Type B pancreatic cell (in vitro differentiated cells): Measurements from ENCODE around the gene UBQLN4. TPM values are rescaled to one million over a fixed set of nuclear protein-coding genes. Genes with fewer than 3 reads are reported as not detected.
A peak's percentile ranks its signal among the peaks of the same experiment; 100 is the strongest.

Experiments
- DNase-seq: peaks from one replicate; pipeline ENCODE4 v3.0.0; 2021; ENCODE audit warnings: mixed read lengths; ENCODE audit not compliant: unreplicated experiment; ENCODE audit errors: extremely low spot score
- H3K27ac Mint-ChIP-seq: 2 replicates; pipeline ENCODE4 v1.8.0; 2021; ENCODE audit warnings: mild to moderate bottlenecking, mixed read lengths
- H3K27me3 Mint-ChIP-seq: 2 replicates; pipeline ENCODE4 v1.8.0; 2021; ENCODE audit warnings: mixed read lengths
- H3K36me3 Mint-ChIP-seq: 2 replicates; pipeline ENCODE4 v1.8.0; 2021; ENCODE audit warnings: mixed read lengths
- H3K4me1 Mint-ChIP-seq: one replicate; pipeline ENCODE4 v1.8.0; 2021; ENCODE audit warnings: mixed read lengths; ENCODE audit not compliant: unreplicated experiment
- H3K4me3 Mint-ChIP-seq: 2 replicates; pipeline ENCODE4 v1.8.0; 2021; ENCODE audit warnings: mild to moderate bottlenecking, mixed read lengths
- H3K9me3 Mint-ChIP-seq: 2 replicates; pipeline ENCODE4 v1.8.0; 2021; ENCODE audit warnings: mixed read lengths
- total RNA-seq: library from RNA; stranded (reverse); gene quantifications from 2 replicates; pipeline ENCODE4 v1.2.1, GENCODE V29; 2021; ENCODE audit warnings: low replicate concordance
- TF ChIP-seq, protein P1 (sequence below): fragments of 200-600 bp; sonication (generic); conservative IDR thresholded peaks from 2 replicates; pipeline ENCODE4 v1.5.0; 2021; ENCODE audit warnings: antibody characterized with exemption, mild to moderate bottlenecking

The UBQLN4 gene
- total RNA-seq, 1 donor from 2014 or later = 54.5 TPM

DNA sequence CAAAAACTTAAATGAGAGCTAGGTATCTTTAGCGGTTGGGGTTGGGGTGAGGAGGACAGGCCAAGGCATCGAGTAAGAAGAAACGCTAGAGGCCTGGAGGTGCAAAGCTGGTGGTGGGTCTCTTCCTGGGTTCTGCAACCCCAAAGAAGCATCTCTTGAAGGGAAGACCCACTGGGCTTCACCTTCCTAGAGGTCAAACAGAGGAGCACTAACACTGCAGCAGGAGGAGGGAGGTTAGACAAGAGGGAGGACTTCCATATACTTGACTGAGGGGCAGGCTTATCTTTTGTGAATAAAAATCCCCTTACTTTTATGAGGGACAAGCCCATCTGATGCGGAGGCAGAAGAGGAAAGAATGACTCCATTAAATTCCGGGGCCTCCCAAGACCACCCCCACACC, 26.2 kb upstream of the UBQLN4 start:
- peaks cover 28% of the 10 kb centered on the region for H3K36me3 Mint-ChIP-seq
- H3K4me1 Mint-ChIP-seq = peaks cover 54% of the 10 kb centered on the region
- H3K27me3 Mint-ChIP-seq = no peaks in the 10 kb centered on the region
- no peaks in the 10 kb centered on the region for H3K9me3 Mint-ChIP-seq
- TF ChIP-seq, protein P1, sequence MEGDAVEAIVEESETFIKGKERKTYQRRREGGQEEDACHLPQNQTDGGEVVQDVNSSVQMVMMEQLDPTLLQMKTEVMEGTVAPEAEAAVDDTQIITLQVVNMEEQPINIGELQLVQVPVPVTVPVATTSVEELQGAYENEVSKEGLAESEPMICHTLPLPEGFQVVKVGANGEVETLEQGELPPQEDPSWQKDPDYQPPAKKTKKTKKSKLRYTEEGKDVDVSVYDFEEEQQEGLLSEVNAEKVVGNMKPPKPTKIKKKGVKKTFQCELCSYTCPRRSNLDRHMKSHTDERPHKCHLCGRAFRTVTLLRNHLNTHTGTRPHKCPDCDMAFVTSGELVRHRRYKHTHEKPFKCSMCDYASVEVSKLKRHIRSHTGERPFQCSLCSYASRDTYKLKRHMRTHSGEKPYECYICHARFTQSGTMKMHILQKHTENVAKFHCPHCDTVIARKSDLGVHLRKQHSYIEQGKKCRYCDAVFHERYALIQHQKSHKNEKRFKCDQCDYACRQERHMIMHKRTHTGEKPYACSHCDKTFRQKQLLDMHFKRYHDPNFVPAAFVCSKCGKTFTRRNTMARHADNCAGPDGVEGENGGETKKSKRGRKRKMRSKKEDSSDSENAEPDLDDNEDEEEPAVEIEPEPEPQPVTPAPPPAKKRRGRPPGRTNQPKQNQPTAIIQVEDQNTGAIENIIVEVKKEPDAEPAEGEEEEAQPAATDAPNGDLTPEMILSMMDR = no peak
- no peak for DNase-seq
- H3K27ac Mint-ChIP-seq = peak overlapping the region; percentile 93
- peak overlapping the region; percentile 97 for H3K4me3 Mint-ChIP-seq

DNA sequence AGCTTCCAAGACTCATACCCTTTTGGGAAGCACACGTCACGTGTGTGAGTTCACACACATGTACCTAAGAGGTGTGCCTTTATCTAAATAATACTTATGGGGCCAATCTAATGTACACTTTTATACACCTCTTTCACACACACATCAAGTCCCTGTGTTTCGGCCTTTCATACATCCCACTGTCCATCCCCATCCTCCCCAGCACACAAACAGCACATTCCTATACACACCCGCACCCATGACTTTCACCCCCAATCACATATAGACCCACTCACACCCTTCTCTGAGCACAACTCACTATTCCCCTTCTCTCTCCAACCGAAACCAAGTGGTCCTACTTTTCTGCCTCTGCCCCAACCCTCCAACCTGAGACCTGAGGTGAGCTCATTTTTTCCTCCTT, 25.1 kb upstream of the UBQLN4 start:
- Mint-ChIP-seq H3K4me3 (peak overlapping the region; percentile 97), H3K4me1 (peaks cover 53% of the 10 kb centered on the region), H3K9me3 (no peaks in the 10 kb centered on the region), H3K36me3 (peaks cover 32% of the 10 kb centered on the region), H3K27ac (peak overlapping the region; percentile 90), H3K27me3 (no peaks in the 10 kb centered on the region)
- no peak for DNase-seq
- TF ChIP-seq, protein P1 = no peak

- DNase-seq = no peak
- H3K4me1 Mint-ChIP-seq = peaks cover 52% of the 10 kb centered on the region
- TF ChIP-seq, protein P1 = no peak
- peaks cover 38% of the 10 kb centered on the region for H3K36me3 Mint-ChIP-seq
- no peak overlapping the region for H3K27ac Mint-ChIP-seq
- H3K9me3 Mint-ChIP-seq = no peaks in the 10 kb centered on the region
- H3K27me3 Mint-ChIP-seq = no peaks in the 10 kb centered on the region
- H3K4me3 Mint-ChIP-seq = peak overlapping the region; percentile 97
Measured at GRCh38 chr1:156077430-156077760, 23.8 kb upstream of the UBQLN4 start.

GRCh38 chr1:156076609-156077429, 23.2 kb upstream of the UBQLN4 start:
- Mint-ChIP-seq H3K9me3 (no peaks in the 10 kb centered on the region), H3K27me3 (no peaks in the 10 kb centered on the region), H3K27ac (no peak overlapping the region), H3K36me3 (peaks cover 38% of the 10 kb centered on the region), H3K4me3 (peak overlapping the region; percentile 54), H3K4me1 (peaks cover 52% of the 10 kb centered on the region)
- no peak for DNase-seq
- TF ChIP-seq, protein P1 = no peak

DNA sequence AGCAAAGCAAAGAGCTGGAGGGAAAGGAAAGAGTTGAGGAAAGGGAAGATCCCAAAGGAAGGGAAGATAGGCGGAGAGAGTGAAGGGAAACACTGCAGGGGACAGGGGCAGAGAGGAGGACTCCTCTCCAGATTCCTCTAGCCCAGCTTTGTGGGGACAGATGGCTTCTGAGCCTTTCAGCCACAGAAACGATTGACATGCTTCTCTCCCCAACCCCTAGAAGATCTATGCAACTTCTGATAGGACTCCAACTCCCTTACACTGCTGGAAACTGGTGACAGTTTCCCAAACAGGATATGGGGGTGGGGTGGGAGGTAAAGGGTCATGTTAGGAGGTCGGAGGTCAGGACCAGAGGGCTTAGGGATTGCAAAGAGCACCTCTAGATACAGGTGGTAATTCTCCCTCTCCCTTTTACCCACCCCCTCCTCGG, 22.2 kb upstream of the UBQLN4 start:
- Mint-ChIP-seq H3K27me3 (no peaks in the 10 kb centered on the region), H3K9me3 (no peaks in the 10 kb centered on the region), H3K4me1 (peaks cover 52% of the 10 kb centered on the region), H3K4me3 (peak overlapping the region; percentile 49), H3K36me3 (peaks cover 42% of the 10 kb centered on the region), H3K27ac (no peak overlapping the region)
- TF ChIP-seq, protein P1 = no peak
- DNase-seq = no peak
